ENCODE results near the gene SPECC1.
"Not testable (repeated sequence)": the region's sequence is repeated elsewhere in the genome, so short reads cannot be mapped to it uniquely, and the experiment has no call there.

SPECC1 gene

DNA sequence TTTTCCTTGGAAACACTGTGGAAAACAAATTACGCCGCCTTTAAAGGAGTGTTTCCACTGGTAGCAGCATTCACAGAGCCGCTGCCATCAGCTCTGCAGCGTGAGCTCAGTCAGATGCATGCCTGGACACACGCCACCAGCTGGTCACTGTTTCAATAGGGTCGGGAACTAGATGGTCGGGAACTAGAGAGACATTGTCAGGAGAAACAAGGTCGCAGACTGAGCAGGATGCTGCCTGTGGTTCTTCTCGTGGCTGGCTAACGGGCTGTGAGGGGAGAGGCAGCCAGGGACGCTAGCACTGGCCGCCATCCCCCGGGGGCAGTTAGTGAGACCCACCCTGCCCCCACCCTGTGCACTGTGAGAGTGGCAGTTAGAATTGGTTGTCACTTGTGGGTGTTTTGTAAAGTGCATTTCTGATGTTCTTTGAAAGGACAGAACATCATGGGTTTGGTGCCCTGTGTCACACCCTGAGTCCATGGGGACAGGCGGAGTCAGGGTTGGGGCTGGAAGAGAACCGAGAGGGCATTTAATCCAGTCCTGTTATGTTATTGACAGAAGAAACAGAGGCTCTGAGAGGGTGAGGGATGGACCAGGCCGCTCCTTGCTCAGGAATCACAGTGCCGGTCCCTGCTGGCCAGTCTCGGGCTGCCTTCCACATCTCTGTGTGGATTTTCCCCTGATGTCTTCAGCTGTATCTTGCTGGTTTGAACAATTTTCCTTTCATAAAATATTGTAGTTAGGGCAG, 86.3 kb downstream of the SPECC1 start:
- DNase-seq, result no peak

DNA sequence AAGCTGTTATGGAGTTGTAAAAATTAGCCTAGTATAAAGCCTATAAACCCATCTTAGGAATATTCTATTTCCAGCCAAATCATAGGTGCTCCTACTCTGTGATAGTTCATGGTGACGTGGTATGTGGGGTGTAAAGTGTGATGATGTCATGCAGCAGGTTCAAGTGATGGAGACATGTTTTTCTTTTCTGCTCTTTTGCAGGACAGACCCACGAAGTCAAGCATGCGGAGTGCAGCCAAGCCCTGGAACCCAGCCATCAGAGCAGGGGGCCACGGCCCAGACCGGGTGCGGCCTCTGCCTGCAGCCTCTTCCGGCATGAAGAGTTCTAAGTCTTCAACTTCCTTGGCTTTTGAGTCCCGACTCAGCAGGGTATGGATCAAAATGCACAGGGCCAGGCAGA, 87.3 kb downstream of the SPECC1 start:
- DNase-seq, result no peak

DNA sequence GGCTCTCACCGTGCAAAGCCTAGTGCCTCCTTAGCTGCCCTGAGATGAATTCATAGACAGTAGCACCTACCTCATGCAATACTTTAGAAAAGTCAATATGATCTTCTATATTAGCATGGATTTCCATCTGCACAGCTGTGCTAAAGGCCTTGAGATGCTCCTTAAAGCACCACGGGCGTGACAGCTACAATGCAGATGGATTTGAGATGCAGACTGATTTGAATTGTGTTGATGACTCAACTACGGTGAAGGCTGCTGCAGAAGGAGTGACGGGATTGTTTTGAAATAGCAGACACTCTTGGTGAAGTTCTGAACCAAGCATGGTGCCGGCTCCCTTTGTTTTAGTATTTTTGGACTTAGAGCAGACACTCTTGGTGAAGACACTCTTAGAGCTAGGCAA, 88.2 kb downstream of the SPECC1 start:
- no peak for DNase-seq

DNA sequence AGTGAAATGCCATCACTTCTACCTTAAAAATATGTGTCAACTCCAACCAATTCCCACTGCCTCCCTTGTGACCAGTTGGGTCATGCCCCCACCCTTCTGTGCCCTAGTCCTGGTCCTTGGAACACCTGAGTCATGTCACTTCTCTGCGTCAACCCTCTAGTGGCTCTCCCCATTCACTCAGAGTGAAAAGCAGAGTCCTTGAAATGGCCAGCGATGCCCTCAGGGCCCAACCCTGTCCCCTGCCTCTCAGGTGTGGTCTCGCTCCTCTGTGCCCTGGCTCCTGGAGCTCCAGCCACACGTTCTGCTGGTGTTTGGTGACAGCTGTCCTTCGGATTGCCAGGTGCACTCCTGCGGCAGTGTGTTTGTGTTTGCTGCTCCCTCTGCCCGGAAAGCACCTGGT, 89.2 kb downstream of the SPECC1 start:
- no peak for DNase-seq

DNA sequence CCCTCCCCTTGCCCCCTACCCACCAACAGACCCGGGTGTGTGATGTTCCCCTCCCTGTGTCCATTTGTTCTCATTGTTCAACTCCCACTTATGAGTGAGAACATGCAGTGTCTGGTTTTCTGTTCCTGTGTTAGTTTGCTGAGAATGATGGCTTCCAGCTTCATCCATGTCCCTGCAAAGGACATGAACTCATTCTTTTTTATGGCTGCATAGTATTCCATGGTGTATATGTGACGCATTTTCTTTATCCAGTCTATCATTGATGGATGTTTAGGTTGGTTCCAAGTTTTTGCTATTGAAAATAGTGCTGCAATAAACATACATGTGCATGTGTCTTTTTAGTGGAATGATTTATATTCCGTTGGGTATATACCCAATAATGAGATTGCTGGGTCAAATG, 91.6 kb downstream of the SPECC1 start:
- not testable (repeated sequence) for DNase-seq

DNA sequence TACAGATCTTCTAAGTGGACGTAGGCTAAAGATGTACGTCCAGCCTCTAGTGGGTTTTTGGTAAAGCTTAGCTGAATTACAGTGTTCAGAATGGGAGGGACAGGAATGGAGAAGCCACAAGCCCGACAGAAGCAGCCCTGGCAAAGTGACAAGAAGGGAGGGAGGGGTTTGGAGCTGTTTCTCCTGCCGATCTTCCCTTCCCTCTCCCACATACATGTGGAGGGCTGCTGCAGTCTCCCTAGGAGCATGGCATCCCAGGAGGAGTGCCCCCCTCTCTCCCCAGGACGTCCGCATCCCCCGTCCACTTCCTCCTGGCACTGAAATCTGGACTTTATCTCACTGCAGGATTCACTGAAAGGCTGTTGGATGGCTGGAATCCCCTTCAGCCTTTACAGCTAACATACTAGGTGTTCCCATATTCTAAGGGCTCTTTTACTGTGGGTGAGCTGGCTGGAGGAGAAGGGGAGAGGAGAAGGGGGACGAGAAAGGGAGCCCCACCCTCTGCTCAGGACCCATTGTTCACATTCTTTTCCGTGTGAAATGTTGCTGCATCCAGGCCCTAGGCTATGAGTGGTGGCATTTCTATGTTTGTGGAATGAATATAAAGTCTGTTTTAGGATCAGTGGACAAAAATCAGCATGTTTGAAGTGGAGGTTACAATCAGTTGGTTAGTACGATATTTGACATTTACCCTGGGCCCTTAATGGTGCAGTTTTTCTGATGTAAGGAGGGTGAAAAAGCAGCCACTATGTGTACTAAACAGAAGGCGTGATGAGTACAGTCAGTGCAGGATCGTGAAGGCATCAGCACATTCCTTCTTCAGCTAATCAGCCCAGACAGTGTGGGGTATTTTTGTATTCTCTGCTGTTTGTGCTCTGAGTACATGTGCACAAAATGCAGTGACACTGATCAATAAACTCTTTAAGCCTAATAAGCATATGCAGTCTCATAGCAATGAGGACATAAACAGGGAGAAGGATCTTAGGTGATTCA, 94.6 kb downstream of the SPECC1 start:
- DNase-seq, result no peak

DNA sequence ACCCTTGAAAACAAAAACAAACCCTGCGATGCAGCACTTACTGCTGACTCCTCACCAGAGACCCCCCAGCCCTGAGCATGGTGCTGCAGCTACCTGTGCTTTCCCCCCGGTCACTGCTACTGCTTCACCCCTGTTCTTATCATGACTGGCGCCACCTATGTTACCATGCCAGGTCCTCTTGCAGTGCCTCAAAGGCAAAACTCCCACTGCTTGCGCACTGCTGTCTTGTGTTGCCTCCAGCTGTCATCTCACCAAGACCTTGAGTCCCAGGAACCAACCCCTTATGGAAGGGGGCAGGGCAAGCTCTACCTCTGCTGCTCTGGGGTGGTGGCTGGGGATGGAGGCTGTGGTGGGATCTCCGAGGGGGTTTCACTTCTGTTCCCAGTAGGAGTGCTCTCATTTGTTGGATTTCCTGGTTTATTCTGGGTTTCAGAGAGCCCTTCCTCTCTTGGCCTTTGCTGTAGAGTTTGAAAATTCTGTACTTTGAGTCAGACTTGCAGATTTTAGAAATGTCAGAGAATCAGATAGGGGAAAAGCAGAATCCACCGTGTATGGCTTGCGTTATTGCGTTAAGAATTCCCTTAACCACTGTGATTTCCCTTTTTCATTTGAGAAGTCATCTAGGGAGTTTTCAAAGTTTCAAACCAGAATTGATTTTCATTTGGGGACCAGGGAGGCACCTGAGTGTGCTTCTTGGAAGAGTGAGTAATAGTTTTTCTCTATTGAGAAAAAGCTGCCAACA, 96.6 kb downstream of the SPECC1 start:
- no peak for DNase-seq

DNA sequence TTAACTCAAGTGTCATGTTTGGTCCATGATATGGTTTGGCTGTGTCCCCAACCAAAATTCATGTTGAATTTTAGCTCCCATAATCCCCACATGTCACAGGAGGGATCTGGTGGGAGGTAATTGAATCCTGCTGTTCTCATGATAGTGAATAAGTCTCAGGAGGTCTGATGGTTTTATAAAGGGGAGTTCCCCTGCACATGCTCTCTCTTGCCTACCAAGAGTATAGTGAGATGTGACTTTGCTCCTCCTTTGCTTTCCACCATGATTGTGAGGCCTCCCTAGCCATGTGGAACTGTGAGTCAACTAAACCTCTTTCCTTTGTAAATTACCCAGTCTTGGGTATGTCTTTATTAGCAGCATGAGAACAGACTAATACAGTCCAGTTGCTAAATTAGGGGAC, 97.3 kb downstream of the SPECC1 start:
- DNase-seq, result not testable (repeated sequence)

DNA sequence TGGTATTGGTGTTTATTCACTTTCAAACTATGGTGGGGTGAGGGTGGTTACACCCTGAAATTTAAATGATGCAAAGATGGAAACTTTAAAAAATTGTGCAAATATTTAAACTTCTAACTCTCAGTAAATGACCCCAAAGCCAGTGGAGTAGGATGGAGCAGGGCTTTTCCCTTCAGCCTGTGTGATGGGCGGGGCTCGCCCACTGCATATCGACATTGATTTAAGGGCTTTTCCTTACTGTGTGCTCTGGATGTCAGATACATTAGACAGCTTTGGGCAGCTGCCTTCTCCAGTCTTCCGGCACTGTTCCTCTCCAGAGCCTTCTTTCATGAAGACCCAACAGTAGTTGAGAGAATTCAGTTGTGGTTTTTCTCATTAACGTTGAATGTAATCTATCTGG, 99.9 kb downstream of the SPECC1 start:
- no peak for DNase-seq

DNA sequence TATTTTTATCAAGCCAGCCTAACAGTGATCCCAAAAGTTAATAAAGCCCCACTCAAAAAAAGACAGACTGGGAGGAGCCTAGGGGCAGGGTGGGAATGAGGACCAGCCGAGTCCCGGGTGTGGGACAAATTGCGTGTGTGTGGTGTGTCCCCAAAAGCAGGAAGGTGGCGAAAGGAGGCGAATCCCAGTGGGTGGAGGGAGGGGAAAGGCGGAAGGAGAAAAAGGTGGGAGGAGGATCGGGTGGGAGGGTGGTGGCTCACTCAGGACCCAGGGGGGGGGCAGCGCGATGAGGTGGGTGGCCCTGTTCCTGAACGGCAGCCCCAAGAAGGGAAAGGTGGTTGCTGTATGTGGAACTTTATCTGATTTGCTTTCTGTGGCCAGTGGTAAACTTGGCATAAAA, 102.4 kb downstream of the SPECC1 start:
- DNase-seq, result no peak

DNA sequence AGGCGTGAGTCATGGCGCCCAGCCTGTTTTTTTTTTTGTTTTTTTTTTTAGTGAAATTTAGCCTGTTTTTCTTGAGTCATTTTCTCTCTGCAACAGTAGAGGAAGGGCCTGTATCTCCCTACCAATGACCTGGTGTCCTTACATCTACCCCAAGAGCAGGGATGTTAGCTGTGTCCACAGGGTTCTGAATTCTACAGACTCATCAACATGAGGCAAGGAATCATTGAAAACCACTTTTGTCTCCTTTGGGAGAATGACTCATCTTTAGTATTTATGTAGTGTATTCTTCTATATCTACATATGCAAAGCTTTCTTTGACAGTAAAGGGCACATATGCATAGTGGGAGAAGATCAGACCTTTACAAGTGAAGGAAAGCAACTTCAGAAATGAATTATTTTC, 105.3 kb downstream of the SPECC1 start:
- no peak for DNase-seq

DNA sequence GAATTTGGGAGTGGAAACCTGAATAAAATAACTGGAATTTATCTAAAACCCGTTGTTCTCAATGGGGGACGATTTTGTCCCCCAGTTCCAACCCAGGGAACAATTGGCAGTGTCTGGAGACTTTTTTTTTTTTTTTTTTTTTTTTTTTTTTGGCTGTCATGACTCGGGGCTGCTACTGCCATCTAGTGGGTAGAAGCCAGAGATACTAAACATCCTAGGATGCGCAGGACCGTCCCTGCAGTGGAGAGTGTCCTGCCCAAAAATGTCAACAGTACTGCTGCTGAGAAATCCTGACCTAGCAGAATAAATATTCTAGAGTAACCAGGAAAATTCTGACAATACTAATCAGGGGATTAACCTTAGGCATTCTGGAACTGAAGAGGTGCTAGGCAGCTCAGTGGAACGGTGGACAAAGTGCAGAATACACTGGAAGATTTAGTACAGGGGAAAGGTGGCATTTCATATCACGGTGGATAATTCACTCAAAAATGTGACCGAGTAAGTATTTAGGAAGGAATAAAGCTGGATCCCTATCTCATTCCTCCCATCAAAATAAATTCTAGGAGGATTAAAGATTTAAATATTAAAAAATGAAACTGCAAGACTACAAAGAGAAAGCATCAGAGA, 107.6 kb downstream of the SPECC1 start:
- DNase-seq, result no peak

DNA sequence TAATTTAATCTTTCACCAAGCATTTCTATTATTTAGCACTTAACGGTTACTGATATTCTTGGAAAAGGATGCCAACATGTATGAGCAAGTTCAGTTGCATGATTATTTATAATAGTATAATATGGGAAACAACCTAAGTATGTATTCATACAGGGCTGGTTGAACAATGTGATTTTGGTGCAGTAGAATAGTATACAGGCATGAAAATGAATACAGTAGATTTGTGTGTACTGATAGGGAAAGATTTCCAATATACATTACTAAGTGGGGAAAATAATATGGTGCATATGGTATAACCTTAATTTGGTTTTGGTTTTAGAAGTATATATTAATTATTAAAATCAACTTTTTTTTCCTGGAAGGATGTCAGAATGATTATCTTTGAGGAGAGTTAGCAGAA, 109.1 kb downstream of the SPECC1 start:
- no peak for DNase-seq

DNA sequence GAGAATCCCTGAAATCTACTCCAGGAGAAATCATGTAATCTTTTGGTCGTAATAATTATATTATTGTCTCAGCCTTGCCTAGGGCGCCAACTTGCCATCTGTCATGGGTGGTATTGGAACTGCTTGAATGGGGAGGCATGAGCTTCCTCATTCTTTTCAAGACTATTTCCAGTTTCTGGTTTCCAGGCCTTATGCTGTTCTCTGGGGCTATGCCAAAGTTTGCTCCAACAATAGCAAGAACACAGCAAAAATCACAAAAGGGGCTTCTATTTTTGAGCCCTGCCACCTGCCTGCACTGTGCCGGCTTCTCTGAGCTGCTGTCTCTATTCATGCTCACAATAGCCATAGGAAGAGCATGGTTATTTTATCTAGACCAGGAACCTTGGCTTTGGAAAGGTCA, 111.7 kb downstream of the SPECC1 start:
- no peak for DNase-seq

DNA sequence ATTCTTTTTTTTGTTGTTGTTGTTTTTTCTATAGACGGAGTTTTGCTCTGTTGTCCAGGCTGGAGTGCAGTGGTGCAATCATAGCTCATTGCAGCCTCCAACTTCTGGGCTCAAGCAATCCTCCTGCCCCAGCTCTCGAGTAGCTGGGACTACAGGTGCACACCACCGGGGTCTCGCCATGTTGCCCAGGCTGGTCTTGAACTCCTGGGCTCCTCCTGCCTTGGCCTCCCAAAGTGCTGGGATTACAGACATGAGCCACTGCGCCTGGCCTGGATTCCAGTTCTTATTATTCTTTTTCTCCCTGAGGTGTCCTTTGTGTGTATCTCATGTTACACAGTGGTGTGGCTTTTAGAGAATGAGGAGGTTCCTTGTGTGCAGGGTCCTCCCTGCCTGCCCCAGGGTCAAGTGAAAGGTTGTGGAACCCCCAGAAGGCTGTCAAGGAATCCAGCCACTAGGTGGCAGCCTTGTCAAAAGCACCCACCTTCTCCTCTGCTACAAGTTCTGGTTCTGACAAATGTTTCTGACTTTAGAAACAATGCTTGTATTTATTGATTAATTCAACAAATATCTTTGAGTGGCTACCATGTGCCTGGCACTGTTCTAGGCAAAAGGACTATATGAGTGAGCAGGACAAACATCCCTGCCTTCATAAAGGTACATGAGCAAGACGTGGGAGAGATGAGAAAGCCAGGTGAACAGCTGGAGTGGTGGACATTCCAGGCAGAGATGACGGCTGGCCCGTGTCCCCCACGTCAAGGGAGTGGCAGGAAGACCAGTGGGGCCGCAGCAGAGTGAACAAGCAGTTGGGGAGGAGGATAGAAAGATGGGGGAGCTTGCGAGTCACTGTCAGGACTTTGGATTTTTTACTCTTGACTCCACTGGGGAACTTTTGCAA, 112.4 kb downstream of the SPECC1 start:
- no peak for DNase-seq

DNA sequence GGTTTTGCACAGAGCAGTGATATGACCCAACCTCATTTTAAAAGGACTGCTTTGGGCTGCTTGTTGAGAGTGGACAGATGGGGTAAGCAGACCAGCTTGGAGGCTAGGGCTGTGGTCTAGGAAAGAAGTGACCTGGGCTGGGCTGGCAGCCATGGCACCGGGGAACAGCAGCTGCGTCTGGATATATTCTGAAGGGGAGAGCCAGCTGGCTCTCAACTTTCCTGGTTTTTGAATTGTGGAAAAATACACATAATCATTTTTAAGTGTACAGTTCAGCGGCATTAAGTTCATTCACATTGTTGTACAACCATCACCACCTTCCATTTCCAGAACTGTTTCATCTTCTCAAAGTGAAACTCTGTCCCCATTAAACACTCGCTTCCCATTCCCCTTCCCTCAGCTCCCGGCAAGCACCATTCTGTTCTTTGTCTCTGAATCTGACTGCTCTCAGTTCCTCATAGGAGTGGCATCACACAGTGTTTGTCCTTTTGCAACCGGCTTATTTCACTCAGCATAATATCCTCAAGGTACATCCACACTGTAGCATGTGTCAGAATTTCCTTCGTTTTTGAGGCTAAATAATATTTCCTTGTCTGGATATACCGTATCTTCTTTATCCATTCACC, 113.2 kb downstream of the SPECC1 start:
- DNase-seq, result no peak

DNA sequence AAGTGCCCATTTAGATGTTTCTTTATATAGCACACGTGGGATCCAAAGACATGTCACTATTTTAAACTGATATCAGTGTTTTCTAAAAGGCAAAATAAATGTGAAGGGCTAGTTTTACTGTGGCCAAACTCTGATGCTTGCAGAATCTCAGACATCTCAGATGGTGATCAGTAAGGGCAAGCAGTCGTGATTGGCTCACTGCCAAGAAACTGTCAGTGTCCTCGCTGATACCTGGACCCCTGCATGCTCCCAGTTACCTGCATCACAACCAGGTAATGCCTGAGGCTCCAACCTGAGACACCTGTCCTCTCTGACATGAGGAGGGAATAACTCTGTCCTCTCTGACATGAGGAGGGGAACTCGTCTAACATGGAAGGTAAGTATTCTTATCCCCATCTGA, 114.0 kb downstream of the SPECC1 start:
- DNase-seq, result no peak

DNA sequence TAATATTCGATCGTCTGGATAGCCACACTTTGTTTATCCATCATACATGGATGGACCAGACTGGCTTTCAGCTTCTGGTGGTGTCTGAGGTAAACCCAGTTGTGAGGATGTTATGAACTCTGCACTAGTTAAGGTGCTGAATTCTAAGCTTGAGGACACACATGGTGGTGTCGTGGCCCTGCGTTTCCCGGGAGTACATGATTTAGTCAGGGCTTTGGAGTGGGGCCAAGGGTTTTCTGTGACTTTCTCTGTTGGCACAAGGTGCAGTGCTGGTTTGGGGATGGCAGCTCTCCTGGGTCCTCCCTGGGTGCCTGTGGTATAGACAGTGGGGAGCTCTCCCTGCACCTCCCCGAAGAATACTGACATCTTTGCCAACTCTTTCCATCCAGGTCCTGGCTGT, 116.6 kb downstream of the SPECC1 start:
- DNase-seq, result no peak

DNA sequence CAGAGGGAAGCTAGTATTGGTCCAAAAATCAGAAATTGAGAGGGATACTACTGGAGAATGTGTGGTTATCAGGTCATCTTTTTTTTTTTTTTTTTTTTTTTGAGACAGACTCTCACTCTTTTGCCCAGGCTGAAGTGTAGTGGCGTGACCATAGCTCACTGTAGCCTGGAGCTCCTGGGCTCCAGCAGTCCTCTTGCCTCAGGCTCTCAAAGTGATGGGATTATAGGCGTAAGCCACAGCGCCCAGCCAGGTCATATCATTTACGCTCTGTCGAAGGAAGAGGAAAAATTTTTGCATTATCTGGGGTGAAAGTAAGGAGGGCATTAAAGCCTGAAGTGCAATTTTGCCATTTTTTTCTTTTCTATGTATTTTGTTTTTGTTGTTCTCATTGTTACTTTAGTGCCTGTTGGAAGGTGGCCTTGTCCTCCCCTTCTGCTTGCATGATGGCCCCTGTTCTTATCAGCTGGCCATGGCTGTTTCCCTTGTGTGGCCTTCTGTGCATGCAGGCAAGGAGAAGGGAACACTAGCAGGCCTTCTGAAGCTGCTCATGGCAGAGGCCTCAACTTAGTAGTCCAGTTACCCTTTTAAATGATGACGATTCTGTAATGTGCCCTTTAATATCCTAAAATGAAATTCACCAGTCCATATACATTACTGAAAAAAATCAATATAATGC, 118.3 kb downstream of the SPECC1 start:
- no peak for DNase-seq

DNA sequence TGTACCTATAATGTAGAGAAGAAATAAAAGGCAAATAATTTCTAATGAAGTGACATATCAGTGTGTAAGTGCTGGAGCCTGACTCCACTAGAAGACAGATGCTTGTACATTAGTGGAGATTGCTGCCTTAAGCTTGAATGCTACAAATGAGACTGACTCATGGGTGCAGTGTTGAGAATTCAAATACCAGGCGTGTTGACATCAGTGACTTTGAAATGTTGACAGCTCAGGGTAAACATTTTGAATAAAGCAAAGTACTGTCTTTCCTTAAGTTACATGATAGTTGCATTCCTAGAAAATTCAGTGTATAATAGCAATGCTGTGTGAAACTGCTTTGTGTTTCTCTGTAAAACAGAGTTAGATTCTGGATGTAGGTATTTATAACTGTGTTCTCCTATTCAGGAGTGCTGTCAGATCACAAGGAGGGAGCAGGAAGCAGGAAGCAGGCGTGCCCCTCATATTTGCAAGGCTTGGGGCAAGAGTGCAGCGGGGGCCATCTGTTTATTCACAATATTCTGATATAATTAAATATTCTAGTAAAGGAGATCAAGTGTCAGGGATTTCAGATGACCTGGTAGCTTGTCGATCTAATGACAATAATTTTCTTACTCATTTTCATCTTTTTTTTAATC, 119.0 kb downstream of the SPECC1 start:
- DNase-seq, result no peak

All from NCI-H2029 treated with DMSO at 0.1 percent for 48 hours (cell line).